NCI-H1105 treated with DMSO at 0.1 percent for 48 hours (cell line): Measurements from ENCODE around the gene GLB1L3.
"Not testable (repeated sequence)": the region's sequence is repeated elsewhere in the genome, so short reads cannot be mapped to it uniquely, and the experiment has no call there.

Source experiments
- DNase-seq: peaks from one replicate; lab custom pipeline; 2025; lab: John Stamatoyannopoulos, UW

GLB1L3 gene

GRCh38 chr11:134250675-134251074 is 25.5 kb upstream of the GLB1L3 start:
- DNase-seq, result no peak

GRCh38 chr11:134252346-134253187 is 23.6 kb upstream of the GLB1L3 start:
- DNase-seq, result peak; percentile 75

GRCh38 chr11:134253188-134253993 is 22.8 kb upstream of the GLB1L3 start, which contains the start of the genes ACAD8 and THYN1:
TSS of gene ACAD8 (plus strand) at chr11:134253568. CDS start at chr11:134253601, 33 bp downstream.
TSS of gene THYN1 (minus strand) at chr11:134253352. CDS start at chr11:134252882, 470 bp downstream.
- peak; percentile 99 for DNase-seq

GRCh38 chr11:134254433-134255183 is 21.6 kb upstream of the GLB1L3 start:
- no peak for DNase-seq

GRCh38 chr11:134255184-134255561 is 21.0 kb upstream of the GLB1L3 start:
- not testable (repeated sequence) for DNase-seq

- DNase-seq, result no peak
Observed at GRCh38 chr11:134257101-134257500, 19.1 kb upstream of the GLB1L3 start.

GRCh38 chr11:134258577-134258976 is 17.6 kb upstream of the GLB1L3 start:
- no peak for DNase-seq

- DNase-seq, result no peak
Observed at GRCh38 chr11:134260503-134260902, 15.7 kb upstream of the GLB1L3 start.

- no peak for DNase-seq
Observed at GRCh38 chr11:134260983-134261382, 15.2 kb upstream of the GLB1L3 start.

GRCh38 chr11:134261626-134262488 is 14.3 kb upstream of the GLB1L3 start:
- DNase-seq, result peak; percentile 38

GRCh38 chr11:134264966-134265764 is 11.0 kb upstream of the GLB1L3 start:
- no peak for DNase-seq

- DNase-seq, result no peak
Observed at GRCh38 chr11:134266440-134266839, 9.7 kb upstream of the GLB1L3 start.

GRCh38 chr11:134266841-134267251 is 9.3 kb upstream of the GLB1L3 start:
- DNase-seq, result no peak

GRCh38 chr11:134267461-134267860 is 8.7 kb upstream of the GLB1L3 start:
- no peak for DNase-seq

GRCh38 chr11:134267966-134268365 is 8.2 kb upstream of the GLB1L3 start:
- DNase-seq, result no peak

GRCh38 chr11:134270250-134270714 is 5.9 kb upstream of the GLB1L3 start:
- peak; percentile 59 for DNase-seq

GRCh38 chr11:134271978-134272377 is 4.2 kb upstream of the GLB1L3 start:
- DNase-seq, result no peak

- no peak for DNase-seq
Observed at GRCh38 chr11:134272381-134273316, 3.5 kb upstream of the GLB1L3 start.

GRCh38 chr11:134273317-134273712 is 2.9 kb upstream of the GLB1L3 start:
- DNase-seq, result no peak
